HG03460 (cell line): ENCODE data around the gene KLHL3.
A peak's percentile ranks its signal among the peaks of the same experiment; 100 is the strongest.

ENCODE experiments used
- ATAC-seq: cut with Tn5 transposase; IDR thresholded peaks from one replicate; pipeline ENCODE4 v1.9.1; 2021; ENCODE audit not compliant: unreplicated experiment

KLHL3 gene

GRCh38 chr5:137743031-137743640, 7.2 kb upstream of the KLHL3 start:
- no peak for ATAC-seq

- no peak for ATAC-seq
These were observed 5.8 kb upstream of the KLHL3 start for GRCh38 chr5:137741718-137742117.

- ATAC-seq: no peak
These were observed 3.8 kb upstream of the KLHL3 start for GRCh38 chr5:137739737-137740136.

- ATAC-seq: no peak
These were observed 3.1 kb upstream of the KLHL3 start for GRCh38 chr5:137738947-137739346.

- ATAC-seq: no peak
These were observed 1.7 kb upstream of the KLHL3 start for GRCh38 chr5:137737349-137738131.

DNA sequence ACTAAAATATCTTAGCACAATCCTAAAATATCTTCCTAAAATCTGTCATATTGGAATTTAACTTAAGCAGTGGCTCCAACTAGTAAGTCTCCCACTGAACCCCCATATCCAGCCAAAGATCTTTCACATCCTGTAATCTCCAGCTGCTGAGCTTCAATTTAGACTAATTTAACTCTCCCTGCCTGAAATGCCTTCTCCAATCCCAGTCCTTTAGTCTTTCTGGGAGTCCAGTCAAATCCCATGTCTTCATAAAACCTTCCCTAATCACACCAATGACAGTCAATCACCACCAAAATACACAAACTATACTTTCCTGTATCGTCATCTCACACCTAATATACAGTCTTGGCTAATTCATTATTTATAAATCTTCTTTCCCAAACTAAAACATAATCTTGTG, 607 bp upstream of the KLHL3 start:
- no peak for ATAC-seq

GRCh38 chr5:137734962-137735554, 831 bp downstream of the KLHL3 start:
- ATAC-seq: peak; percentile 29

DNA sequence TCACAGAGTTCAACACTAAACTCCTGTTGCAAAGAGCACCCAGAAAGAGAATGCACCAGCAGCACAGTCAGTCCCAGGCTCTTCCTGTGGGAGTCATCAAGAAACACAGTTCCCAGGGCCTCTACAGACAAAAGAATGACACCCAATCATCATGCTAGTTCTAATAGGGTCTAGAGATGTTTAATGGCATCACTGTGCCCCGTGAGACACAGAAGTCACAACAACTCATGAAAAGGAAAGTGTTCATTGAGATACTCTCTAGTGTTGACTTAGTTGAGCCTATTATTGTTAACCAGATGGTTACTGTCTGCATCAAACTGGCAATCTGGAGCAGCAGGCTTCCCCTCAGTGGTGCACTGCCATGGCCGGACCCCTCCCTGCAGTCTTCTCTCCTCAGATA, 1.6 kb downstream of the KLHL3 start:
- no peak for ATAC-seq

GRCh38 chr5:137733922-137734321, 2.0 kb downstream of the KLHL3 start:
- no peak for ATAC-seq

DNA sequence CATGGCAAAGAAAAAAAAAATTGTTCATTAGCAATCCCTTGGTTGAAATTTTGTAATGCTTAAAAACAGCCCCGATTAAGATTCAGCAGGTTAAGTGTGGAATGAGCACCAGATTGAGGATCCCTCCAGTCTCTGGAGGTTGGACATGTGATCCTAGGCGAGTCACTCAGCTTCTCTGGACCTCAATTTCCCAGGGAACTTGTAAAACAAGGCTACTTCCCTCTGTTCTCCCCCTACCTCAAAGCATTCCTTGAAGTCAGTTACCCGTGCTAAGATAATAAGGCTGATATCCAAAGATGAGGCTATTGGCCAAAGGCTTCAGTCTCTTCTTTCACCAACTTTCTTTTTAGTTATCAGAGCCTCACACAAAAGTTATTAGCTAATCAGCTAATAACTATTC, 2.9 kb downstream of the KLHL3 start:
- no peak for ATAC-seq

GRCh38 chr5:137731176-137731575, 4.7 kb downstream of the KLHL3 start:
- no peak for ATAC-seq

DNA sequence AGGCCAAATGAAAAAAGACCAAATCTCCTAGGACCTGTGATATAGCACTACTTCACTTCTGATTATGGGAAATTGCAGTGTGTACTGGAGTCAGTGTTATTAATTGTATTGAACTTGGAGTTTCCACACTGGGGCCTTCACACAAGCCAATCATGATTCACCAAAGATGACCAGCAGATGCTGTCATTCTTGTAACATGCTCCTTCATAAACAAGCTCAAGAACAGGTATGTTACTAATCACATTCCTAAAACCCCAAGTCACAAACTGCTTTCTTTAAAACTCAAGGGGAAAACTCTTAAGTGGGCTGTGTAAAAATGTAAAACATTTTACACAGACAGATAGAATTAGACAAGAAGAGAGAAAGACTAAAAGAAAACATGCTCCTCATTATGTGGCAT, 5.6 kb downstream of the KLHL3 start:
- no peak for ATAC-seq

GRCh38 chr5:137728048-137728447, 7.8 kb downstream of the KLHL3 start:
- no peak for ATAC-seq

- no peak for ATAC-seq
These were observed 8.3 kb downstream of the KLHL3 start for GRCh38 chr5:137727623-137728022.

- no peak for ATAC-seq
These were observed 11.6 kb downstream of the KLHL3 start for GRCh38 chr5:137724251-137724650.

GRCh38 chr5:137718611-137719010, 17.3 kb downstream of the KLHL3 start:
- ATAC-seq: no peak

DNA sequence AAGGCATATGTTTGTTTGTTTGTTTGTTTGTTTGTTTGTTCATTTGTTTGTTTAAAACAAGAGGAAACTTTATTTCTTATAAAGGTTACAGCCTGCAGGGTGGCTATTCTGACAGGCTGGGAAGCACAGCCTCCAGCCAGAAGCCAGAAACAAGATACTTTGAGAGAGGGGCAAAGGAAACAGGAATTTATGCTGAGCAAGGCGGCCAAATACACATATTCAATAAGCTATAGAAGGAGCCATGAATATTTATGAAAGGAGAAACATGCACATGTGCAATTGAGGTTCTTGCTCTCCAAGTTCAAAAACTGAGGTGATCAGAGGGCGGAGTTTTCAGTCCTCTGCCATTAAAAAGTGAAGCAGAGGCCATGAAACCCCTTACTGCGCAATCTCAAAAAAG, 19.6 kb downstream of the KLHL3 start:
- no peak for ATAC-seq

DNA sequence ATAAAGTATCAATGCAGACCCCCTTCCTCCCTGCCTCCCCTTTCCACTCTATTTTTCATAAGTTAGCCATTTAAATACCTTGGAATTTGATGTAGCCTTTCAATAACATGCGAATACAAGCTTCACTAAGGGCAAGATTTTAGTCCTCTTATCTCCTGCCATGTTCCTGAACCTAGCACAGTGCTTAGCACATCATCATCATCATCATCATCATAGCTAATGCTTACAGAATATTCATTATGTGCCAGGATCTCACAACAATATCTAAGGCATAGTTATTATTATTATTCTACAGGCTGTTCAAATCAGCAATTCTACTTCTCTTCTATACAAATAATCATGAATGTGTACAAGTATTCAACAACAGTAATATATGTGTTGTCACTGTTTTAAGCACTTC, 20.4 kb downstream of the KLHL3 start:
- ATAC-seq: no peak

DNA sequence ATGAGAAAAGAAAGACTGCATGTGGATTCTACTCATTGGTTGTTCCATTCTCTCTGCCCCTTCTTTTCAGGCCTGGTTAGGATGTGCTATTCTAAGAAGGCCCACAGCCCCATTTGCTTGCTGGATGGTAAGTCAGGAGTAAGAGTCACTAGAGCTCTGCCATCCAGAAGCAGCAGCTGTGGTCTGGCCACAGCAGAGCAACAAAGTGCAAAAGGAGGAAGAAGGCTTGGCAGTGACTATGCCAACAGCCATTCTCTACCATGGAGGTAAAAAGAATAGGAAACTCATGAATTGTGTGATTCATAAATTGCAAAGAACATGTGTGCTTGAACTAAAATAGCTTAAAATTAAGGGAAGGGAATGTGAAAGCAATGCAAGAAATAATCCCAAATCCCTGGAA, 20.9 kb downstream of the KLHL3 start:
- ATAC-seq: no peak

- ATAC-seq: no peak
These were observed 21.4 kb downstream of the KLHL3 start for GRCh38 chr5:137714494-137714893.

DNA sequence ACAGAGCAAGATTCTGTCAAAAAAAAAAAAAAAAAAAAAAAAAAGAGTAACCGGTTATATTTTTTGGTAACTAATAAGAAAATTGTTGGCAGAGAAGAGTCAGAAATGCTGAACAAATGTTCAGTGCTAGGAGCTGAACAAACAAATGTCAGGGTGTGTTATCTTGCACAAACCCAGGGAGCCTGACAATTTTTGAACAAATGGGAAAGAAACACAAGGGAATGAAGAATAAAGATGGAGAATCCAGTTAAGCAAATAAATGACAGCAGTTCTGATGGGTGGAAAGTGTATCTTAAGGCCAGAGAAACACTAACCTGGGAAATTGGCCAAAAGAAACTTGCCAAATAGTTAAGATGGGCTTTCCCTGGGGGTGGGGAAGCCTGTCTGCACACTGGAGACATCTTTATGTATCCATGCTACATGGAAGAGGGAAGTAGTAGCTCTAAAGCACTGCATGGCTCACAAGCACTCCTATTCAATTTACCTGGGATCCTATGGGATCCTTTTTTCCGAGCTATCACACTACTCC, 23.7 kb downstream of the KLHL3 start:
- no peak for ATAC-seq

- ATAC-seq: no peak
These were observed 25.8 kb downstream of the KLHL3 start for GRCh38 chr5:137710086-137710485.
